NCI-H82 treated with DMSO at 0.1 percent for 48 hours (cell line): ENCODE measurements around the gene SLC6A19.

Source experiments
- DNase-seq: peaks from one replicate; lab custom pipeline; 2025; ENCODE audit not compliant: unreplicated experiment; lab: John Stamatoyannopoulos, UW

SLC6A19 gene

DNA sequence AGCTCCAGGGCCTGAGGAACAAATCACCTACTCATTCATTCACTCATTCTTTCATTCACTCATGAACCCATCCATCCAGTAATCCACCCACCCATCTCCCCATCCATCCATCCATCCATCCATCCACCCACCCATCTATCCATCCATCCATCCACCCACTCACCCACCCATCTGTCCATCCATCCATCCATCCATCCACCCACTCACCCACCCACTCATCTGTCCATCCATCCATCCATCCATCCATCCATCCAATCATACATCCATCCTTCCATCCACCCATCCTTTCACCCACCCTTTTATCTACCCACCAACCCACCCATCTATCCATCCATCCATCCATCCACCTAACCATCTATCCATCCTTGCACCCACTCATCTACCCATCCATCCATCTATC lies 35.5 kb upstream of the SLC6A19 start:
- DNase-seq, result no peak

DNA sequence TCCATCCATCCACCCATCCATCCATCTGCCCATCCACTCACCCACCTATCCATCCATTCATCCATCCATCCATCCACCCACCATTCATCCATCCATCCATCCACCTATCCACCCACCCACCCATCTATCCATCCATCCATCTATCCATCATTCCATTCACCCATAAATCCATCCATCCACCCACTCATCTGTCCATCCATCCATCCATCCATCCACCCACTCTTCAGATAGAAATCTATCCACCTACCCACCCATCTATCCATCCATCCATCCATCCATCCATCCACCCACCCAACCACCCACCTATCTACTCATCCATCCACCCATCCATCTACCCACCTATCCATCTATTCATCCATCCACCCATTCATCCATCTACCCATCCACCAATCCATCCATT lies 35.0 kb upstream of the SLC6A19 start:
- no peak for DNase-seq

DNA sequence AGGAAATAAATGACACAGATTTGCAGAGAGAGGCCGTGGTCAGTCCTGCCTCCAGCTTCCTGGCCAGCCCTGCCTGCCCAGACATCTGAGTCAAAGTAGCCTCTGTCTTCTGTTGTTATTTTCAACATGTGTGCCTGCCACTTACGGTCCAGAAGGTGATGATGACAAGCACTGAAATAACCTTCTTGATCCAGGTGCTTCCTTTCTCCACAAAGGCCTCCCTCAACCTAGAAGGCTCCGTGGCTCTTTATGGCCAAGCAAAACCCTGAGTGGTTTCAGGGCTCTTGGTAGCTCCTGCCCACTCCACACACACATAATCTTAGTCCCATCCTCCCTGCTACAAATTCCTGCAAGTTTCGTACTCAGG lies 34.1 kb upstream of the SLC6A19 start:
- DNase-seq, result no peak

DNA sequence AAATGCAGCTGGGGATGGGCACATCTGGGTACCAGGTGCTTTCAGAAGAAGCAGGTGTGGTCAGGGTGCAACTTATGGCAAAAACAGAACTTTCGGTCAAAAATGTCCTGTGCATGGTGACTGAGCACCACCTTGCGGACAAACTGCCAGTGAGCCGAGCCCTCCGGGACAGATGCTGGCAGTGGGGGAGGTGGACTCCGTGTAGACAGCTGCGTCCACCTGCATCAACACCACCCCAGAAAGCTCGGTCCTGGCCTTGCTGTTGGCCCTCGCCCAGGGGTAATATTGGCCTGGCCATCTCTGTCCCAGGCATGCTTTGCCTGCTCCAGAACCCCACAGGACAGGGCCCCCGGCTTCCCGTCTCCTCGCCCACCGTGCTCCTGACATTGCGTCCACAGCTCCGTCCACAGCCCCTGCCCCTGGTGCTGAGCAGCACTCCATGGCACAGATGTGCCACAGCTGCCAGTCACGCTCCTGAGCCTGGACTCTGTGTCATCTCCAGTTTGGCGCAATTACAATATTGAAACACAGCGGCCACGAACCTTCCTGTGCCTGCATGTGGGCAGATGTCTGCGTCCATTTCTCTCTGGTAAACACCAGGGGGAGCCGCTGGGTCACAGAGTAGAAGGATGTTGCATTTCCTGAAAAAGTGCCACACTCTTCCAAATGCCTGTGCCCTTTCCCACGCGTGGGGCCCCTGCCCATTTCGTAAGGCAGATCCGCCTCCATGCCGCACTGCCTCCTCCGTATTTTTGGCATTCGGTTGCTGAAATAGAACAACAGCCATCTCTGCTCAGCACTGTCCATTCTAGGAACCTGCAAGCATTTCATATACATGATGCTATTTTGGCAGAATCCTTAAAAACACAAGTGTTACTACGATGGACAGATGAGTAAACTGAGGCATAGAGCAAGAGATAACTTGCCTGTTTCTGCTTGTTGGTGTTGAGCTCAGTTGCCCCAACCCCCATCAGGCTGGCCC lies 33.4 kb upstream of the SLC6A19 start:
- DNase-seq, result no peak

DNA sequence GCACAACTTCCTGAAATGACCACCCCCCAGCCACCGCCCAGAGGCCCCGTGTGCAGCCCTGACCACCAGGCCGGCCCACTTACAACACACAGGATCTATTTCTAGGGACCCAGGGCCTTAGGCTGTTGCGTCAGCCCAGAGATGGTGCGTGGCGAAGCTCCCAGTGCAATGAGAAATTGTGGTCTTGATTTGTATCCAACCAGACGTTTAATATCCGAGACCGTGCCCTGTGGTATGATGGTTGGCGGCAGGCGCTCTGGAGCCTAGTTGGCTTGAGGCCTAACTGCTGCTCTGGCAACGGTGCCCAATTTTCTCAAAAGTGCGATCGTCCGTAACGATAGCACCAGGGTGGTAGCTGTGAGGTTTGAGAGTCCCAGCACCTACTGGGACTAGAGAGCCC lies 32.6 kb upstream of the SLC6A19 start:
- DNase-seq, result no peak

DNA sequence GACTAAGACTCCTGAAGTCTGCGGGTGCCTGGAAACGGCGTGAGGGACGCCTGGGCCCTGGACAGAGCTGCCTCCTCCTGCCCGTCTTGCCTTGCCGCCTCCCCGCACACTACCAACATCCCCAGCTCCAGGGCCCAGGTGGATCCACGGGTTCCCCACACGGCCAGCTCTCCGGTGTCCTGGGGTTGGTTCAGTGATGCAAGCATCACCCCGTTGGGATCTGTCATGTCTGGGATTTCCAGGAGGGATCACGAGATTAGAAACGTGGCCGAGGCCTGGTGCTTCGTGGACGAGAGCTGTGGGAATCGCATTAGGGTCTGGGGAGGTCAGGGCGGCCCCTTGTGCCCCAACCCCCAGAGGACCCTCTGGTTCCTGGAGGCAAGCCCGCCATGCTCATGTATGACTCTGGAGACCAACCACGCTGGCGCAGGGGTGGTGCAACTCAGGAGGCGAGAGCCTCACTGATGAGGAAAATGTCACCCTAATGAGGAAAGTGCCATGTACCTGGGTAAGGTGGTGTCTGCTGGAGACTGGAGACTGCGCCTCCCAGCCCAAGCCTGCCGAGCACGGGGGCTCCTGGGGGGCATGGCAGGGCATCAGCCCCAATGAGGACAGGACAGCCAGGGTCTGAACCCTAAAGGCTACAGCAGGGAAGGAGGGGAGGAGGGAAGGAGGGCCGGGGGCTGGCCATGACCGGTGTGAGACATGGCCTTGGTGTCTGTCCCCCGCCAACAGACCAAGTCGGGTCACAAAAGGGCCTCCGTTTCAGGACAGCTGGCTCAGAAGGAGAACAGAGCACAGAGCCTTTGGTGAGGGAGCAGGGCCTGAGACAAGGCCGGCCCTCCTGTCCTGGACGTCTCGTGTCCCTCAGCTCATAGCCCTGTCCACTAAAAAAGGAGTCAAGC lies 31.9 kb upstream of the SLC6A19 start:
- DNase-seq, result no peak

DNA sequence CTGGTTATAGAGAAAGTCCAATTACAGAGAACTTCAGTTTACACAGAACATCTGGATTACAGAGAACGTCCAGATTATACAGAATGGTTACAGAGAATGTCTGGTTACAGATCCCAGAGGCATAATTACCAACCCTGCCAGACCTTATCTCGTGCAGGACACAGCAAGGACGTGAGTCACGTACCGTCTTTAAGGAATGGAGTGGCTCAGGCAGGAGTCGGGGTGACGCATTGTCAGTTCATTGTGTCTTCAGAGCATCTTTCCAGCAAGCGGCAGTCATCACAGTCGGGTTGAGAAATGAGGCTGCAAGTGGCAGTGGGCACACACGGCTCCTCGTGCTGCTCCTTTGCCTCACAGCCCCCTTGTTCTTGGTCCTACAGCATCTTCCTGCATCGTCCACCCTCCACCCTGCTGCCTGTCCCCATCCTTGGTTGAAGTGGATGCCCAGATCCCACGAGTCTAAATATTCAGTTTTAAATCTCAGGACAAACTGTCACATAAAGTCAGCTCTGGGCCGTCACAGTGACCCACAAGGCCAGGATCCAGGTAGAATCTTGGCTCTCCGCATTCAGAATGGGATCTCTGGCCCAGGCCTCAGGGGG lies 30.0 kb upstream of the SLC6A19 start:
- no peak for DNase-seq

DNA sequence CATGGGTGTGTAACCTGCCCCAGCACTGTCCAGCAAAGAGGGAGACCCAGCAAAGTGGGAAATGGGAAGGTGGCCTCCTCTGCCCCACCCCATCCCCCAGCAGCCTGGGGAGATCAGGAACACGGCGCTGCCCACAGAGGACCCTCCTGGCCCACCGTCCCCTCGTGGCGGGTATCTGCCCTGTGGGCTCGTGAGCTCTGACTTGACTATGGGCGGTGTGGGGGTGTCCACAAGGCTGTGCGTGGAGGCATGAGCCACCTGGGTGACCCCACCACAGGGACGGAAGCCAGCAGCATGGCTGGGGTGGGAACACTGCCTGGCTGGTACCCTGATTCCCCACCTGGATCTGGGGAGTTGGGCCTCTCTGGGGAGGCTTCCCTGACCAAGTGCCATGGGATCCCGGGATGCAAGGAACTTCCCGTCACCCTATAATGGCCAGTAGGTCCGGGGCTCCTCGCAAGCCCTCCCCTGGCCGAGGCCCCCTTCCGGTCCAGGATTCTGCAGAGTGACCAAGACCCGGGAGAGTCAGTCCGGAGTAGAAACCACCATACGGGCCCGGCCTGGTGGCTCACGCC lies 29.3 kb upstream of the SLC6A19 start:
- no peak for DNase-seq

DNA sequence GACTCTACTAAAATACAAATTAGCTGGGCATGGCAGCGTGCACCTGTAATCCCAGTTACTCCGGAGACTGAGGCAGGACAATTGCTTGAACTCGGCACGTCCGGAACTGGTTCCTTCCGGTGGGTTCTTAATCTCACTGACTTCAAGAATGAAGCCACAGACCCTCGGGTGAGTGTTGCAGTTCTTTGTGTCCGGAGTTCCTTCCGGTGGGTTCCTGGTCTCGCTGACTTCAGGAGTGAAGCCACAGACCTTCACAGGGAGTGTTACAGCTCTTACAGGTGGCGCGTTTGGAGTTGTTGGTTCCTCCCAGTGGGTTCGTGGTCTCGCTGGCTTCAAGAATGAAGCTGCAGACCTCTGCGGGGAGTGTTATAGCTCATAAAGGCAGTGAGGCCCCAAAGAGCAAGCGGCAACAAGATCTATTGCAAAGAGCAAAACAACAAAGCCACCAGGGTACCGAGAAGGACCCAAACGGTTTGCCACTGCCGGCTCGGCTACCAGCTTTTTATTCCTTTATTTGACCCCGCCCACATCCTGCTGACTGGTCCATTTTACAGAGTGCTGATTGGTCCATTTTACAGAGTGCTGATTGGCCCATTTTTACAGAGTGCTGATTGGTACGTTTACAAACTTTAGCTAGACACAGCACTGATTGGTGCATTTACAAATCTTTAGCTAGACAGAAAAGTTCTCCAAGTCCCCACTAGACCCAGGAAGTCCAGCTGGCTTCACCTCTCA lies 28.6 kb upstream of the SLC6A19 start:
- no peak for DNase-seq

DNA sequence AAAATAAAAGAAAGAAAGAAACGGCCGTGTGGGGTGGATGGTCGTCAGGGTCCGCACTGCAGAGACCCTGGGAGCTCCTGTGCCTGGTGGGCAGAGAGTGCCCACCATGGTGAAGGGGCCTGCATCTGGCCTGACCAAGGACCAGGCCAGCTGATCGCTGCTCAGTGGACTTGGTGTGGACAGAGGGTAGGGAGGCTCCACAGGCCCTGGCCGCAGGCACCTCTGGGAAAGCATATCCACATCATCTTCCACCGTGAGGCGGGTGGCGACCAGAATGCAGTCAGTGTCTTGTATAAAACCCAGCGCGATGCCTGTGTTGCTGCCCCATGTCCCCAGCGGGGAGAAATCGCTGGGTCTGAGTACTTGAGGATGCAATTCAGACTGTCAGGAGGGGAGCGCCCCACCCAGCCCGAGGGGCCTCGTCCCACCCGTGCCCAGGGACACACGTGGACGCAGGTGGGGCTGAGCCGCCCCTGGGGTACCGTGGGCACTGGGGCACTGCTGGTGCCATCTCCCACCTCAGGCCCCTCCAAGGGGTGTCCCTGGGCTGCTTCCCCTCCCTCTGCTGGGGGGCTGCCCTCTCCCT lies 27.8 kb upstream of the SLC6A19 start:
- DNase-seq, result no peak

DNA sequence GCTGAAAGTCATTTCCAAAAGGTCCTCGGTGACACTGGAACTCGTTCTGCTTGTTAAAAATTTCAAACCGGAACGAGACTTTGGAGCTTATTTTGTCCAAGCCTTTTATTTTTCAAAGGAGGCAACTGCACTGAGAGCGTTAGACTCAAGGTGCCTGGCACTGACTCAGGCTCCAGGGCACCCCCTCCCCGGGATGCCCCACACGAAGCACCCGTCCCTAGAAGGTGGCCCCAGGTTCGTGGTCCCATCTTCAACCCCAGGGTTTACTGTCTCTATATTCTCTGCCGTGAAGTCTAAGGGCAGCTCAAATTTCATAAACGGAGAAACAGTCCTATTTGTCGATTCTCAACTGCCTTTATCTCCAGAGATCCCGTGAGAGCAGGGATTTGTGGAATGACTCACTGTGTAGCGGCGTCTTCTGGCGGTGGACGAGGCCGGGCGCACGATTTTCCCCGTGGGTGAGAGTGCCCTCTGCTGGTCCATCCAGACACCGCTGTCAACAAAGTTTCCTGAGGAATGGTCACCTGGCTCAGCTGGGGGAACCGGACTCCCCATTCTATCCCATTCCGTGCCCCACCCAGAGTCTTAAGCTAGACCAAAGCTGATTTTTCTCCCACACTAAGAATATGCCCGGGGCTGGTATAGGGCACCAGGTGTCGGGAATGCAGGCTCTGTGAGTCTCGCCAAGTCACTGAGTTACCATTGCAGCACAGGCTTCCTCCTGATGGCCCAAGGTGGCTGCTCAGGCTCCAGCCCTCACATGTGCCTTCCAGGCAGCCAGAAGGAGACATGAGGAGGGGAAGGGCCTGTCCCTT lies 27.1 kb upstream of the SLC6A19 start:
- DNase-seq, result no peak

DNA sequence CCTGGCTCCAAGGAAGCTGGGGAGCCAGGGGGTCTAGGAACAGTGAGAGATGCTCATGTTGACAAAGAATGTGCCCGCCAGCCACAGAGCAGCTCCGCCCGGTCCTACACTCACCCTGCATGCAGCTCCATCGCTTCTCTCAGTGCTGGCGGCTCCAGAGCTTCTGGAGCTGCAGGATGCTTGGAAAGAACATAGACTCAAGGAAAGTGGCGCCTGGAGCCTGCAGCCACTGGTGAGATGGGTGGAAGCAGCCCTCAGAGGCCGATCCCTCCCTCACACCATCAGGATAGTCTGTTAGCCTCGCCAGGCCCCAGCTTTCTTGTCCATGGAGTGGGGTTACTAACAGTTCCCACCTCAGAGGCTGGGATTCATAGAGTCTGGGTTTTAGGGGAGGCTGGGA lies 26.4 kb upstream of the SLC6A19 start:
- DNase-seq, result no peak

DNA sequence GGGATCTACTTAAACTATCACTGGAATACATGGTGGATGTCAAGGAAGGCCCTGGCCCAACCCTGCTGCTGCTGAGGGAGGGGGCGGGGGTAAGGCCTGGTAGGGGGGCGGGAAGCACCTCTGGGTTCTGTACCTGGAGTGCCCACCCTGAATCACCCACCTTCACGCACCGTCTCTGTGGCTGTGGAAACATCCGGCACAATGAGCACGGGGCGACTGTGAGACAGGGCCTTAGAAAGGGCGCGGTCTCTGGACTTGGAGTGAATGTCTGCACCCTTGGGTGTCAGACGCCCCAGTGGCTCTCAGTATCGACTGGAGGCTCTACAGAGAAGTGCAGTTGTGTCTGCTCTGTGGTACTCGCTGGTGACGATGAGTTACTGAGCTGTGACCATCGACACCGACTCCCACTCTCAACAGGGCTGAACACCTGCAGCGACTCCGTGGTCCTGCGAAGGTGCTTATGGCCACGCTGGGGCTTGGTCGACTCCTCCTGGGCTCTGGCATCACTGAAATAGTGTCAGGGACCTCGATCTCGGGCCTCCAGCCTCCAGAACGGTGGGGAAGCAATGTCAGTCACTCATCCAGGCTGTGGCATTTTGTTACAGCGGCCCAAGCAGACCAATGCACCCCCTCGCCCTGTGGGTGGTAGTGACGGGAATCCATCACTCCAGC lies 25.5 kb upstream of the SLC6A19 start:
- DNase-seq, result no peak

DNA sequence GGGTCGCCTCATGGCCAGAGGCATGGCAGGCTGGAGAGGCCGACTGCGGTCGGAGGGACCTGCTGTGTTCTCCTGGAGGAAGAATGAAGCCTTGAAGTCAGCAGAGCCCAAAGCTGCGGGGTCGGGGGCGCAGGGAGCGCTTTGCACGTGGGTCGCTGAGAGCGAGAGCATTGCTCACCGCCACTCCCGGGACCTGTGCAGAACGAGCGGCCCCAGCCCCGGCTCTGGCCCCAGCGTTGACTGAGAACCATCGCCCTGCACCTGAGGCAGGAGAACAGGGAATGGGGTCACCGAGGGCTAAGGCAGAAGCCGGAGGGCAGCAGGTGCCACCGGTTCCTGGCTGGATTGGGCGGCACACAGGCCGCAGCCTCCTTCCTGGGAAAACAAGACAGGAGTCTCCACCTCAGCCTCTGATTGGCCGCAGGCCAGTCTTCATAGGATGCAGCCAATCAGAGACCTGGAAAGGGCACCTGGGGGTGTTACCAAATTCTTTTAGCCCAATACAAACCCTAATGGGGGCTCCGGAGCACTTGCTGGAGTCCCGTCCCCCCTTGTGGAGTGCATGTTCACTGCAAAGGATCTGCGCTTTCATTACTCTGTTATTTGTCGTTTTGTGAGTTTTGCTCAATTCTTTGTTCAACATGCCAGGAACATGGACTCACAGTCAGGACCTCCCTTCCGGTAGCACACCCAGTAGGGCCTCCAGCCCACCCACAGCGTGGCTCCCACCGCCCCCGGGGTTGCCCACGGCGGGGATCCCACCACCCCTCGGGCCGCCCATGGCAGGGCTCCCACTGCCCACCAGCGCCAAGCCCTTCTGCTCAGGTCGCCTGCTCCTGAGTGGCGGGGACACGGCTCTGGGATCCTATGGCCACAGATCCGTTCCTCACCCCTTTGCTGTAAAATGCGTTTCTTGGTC lies 24.7 kb upstream of the SLC6A19 start:
- DNase-seq, result no peak

DNA sequence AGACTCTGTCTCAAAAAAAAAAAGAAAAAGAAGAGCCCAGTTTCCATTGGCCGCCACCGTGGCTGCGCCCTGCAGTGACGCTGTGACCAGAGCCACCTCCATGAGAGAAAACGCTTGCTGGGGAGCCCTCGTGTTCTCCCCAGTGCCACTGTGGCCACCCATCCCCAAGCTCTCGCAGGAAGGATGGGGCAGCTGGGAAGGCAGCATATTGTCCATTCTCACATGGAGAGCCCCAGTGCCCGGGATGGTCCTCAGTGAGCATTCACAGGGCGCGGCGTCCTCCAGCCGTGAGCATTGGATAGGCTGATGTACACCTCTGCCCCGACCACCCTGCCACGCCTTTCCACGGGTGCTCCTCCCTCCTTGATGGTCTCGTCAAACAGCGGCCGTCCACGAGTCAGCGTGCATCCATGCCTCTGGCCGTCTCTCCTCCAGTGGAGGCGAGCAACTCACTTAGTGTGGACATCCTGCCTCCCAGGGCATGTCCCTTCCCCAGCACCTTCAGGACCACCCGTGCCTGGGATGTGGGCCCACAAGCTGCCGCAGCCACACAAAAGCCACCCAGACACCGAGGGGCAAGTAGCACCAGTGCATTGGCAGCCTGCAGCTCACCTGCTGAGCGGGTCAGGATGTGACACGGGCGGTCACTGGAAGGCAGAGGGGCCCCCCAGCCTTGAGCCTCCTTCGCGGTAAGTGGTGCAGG lies 23.4 kb upstream of the SLC6A19 start:
- no peak for DNase-seq

DNA sequence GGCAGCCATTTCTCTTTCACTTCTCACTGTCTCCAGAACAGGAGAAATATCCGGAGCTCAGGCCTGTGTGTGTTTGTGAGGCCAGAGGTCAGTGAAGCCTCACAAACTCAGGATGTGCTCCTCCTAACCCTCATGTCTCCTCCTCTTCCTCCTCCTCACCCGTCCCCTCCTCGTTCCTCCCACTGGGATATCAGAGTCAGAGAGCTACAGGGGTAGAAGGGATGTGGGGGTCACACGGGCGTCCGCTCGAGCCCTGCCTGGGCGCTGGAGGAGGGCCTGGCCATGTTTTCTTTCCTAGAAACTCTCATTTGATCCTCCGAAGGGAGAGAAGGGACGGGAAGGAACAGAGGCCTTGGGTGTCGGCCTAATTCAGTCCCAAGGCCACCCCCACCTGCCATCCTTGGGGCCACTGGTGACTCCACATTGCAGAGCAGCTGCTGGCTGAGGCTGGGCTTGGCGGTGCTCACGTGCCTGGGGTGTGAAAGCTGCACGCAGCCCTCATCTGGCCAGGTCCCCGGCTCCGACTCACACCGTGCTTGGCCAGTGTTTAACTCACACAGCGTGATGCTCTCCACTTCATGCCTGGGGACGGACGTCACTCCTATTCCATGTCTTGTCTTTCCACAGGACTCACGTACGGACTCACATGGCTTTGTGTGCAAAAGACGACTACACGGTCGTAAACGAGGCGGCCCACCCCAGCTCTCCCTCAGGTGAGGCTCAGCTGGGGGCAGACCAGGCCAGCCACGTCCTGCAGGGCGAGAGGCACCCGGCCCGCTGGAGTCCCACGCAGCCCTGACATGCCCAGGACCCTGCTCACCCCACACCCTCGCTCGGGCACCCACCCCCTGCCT lies 22.6 kb upstream of the SLC6A19 start:
- no peak for DNase-seq
